ENCODE results near the gene SEMA3G. TPM values are rescaled to one million over a fixed set of nuclear protein-coding genes. Genes with fewer than 3 reads are reported as not detected.

Gene SEMA3G
- total RNA-seq, 1 donor from 2014 or later = 15.3 TPM

- intact Hi-C loops (cut with DNase I) = no loop called here
- DNase-seq (ENCODE audit: low spot score) = no peak
Observed at GRCh38 chr3:52480768-52481715, 36.1 kb upstream of the SEMA3G start.

- intact Hi-C loops (cut with DNase I) = no loop called here
- DNase-seq (ENCODE audit: low spot score) = no peak
Observed at GRCh38 chr3:52479877-52480575, 35.1 kb upstream of the SEMA3G start.

GRCh38 chr3:52479037-52479876 is 34.4 kb upstream of the SEMA3G start:
- no peak for DNase-seq (ENCODE audit: low spot score)
- intact Hi-C loops (cut with DNase I) = no loop called here

DNA sequence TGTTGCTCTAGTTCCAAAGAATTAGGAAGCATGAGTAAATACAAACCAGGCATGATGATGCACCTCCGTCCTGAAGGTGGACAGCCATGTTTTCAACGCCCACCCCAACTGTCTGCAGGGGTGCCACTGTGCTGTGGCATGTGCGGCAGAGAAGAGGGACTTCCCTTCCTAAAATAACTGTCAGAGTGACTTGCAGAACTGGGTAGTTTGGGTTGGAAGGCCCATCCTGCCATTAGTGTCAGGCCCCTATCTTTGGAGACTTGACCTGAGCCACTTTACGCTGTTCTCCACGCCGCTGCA is 32.8 kb upstream of the SEMA3G start:
- DNase-seq (ENCODE audit: low spot score) = no peak
- intact Hi-C loops (cut with DNase I) = no loop called here

DNA sequence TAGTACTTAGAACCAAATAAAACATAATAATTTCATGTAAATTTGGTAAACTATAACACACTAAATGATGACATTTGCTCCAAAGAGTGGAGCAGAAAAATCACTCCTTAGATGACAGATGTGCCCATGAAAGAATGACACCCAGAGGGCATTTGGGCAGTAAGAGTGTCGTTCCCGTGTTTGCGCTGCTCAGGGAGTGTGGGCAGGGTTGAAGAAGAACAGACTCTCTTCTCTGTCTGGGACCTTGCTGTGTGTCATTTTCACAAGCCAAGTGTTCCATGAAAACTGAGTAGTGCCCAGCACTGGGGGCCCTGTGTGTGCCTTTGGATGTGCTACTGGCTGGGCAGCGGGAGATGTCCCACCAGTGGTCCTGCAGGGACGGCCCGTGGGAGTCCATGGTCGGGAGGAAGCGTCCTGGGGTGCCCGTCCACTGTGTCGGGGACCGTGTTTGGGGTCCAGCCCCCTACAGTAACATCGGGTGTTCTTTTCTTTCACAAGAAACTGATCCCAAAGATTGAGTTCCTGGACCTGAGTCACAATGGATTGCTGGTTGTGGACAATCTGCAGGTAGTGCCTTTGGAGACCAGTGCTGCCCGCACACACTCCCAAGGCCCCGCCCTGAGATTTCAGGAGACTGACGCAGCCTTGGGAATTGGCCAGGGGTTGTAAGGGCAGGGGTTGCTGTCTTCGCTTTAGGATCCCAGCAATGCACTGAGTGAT is 32.3 kb upstream of the SEMA3G start:
- intact Hi-C loops (cut with DNase I) = no loop called here
- no peak for DNase-seq (ENCODE audit: low spot score)

DNA sequence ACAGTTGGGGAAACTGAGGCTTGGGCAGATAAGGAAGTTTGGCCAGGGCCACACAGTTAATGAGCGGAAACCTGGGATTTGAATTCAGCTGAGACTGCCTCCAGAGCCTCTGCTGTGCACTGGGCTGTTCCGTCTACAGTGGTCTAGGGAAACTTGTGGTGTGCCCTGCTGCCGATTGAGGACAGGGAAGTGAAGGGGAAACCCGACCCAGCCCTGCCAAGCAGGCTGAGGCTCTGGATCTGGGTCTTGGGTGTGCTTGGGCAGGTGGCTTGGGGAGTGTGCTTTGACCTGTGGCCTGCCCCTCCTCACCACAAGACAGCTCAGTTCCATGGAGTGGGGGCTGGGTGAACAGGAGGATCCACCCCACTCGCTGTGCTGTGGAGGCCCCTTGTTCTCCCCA is 28.1 kb upstream of the SEMA3G start:
- DNase-seq (ENCODE audit: low spot score) = no peak
- intact Hi-C loops (cut with DNase I) = loop anchor here (5.0 kb wide), 2 partner anchors 64 to 209 kb away; partner anchors contain the start of gene UQCC5

GRCh38 chr3:52472239-52473000 is 27.5 kb upstream of the SEMA3G start:
- intact Hi-C loops (cut with DNase I) = loop anchor here (5.0 kb wide), 2 partner anchors 65 to 210 kb away; partner anchors contain the start of gene UQCC5
- no peak for DNase-seq (ENCODE audit: low spot score)

- intact Hi-C loops (cut with DNase I) = loop anchor here (5.0 kb wide), 2 partner anchors 66 to 211 kb away; partner anchors contain the start of gene UQCC5
Observed at GRCh38 chr3:52471371-52472238, 26.7 kb upstream of the SEMA3G start.

DNA sequence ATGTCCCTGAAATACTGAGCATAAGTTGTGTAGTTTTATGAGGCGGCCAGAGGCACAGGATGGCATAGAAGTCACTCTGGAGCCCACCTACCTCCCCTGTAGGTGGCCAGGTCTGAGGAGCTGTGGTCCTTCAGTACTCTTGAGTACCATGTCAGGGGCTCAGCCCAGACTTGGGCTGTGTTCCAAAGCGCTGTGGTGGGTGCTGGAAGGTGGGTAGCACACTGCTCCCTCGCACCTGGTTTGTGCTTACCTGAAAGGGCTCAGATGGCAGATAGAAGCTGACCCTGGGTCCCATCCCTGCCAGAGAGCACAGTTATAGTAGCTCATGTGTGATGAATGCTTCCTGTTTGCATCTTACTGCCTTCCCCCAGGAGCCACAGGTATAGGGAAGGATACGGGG is 26.0 kb upstream of the SEMA3G start:
- DNase-seq (ENCODE audit: low spot score) = no peak
- intact Hi-C loops (cut with DNase I) = loop anchor here (5.0 kb wide), 2 partner anchors 66 to 211 kb away; partner anchors contain the start of gene UQCC5

More at GRCh38 chr3:52471371-52472238, 26.7 kb upstream of the SEMA3G start:
- no peak for DNase-seq (ENCODE audit: low spot score)

DNA sequence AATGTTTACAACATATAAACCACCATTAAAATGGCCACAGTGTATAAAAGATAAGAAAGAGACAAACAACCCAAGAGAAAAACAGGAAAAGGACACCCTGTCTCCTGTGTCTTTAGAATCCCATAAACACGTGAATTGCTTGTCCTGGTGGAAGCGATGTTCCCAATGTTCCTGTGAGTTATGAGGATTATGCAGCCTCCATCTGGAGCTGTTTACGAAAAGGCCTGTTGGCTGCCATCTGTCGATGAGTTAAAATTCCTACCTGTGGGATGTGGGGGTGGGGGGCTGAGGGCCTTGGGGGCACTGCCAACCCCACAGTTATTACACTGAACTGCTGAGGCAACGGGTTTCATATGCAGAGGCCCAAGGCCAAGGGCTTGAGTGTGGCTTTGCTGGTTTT is 24.1 kb upstream of the SEMA3G start:
- no peak for DNase-seq (ENCODE audit: low spot score)
- intact Hi-C loops (cut with DNase I) = no loop called here

DNA sequence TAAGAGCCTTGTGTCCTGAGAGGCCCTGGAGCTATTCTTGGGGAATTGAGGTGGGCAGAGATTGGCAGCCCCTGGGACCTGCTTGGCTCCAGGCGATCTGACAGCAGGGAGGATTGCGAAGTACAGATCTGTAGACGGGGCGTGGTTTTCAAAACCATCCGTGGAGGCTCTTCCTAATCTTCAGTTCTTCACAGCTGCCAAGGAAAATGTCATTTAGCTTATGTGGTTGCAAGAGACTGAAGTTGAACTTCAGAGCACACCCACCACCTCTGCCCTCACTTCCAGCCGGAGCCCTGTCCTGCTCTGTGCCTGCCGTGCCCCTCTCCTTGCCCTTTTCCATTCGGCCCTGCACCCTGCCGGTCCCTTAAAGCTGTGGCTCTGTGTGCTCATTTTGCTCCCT is 23.4 kb upstream of the SEMA3G start:
- intact Hi-C loops (cut with DNase I) = no loop called here
- no peak for DNase-seq (ENCODE audit: low spot score)

- DNase-seq (ENCODE audit: low spot score) = no peak
- intact Hi-C loops (cut with DNase I) = no loop called here
Observed at GRCh38 chr3:52463416-52463815, 18.5 kb upstream of the SEMA3G start.

DNA sequence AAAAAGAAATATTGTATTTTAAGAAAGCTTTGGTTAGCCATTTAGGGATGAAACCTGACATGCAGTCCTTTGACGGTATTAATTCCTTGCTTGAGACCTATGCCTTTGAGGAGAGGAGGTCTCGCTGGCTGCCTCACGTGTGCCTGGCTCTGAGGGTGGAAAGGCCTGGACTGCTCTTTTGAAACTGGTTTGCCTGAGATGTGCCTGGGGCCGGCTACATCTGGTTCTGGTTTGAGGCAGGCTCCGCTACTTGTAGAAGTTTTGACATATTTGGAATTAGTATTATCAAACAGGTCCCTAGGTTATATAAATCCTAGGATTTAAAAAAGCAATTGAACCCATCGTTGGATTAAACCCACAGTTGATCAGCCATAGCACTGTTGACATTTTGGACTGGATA is 17.0 kb upstream of the SEMA3G start:
- DNase-seq (ENCODE audit: low spot score) = no peak
- intact Hi-C loops (cut with DNase I) = no loop called here

DNA sequence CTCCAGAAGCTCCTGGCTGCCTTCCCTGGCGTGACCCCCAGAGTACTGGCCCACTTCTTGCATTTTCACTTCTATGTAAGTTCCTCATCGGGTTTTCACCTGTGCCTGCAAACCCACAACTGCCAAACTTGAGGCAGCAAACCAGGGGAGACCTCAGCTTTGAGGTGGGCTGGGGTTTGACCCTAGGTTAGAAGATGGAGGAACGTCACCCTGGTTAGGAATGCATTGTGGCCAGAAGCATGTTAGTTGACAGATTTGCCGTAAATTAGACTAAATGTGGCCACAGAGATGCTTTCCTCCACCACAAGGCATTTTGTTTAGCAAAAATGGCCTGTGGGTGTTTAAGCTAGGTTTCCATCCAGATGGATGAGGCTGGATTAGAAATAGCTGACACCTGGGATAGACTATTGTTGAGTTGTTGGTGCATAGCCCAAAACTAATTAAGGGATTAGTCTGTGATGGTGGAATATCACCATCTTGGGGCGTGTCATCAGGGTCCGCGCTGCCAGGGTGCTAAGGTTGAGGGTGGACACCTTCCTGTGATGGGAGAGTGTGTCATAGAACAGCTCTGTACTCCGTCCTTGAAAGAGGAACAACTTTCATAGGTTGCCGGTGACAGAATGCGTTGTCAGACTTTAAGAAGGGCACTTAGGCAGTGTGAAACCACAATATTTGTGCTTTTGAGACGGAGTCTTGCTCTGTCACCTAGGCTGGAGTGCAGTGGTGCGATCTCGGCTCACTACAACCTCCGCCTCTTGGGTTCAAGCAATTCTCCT is 14.1 kb upstream of the SEMA3G start:
- intact Hi-C loops (cut with DNase I) = no loop called here

GRCh38 chr3:52458031-52458760 is 13.3 kb upstream of the SEMA3G start:
- no peak for DNase-seq (ENCODE audit: low spot score)
- intact Hi-C loops (cut with DNase I) = no loop called here

More for the DNA sequence above, 14.1 kb upstream of the SEMA3G start:
- no peak for DNase-seq (ENCODE audit: low spot score)

DNA sequence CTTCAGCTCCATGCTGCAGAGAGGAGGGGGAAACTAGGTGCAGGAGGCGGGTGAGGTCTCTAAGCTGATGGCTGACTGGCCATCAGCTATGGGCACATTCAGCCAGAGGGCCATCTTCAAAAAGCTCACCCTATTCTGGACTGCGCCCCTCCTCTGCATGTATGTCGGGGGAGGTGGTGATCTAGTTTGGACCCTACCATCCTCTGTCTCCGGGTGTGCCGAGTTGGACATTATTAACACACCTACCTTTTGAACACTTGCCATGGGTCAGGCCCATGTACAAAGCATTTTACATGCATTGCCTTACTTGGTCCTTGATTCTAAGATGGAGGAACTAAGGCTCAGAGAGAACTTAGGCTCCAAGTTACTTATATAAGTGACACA is 11.9 kb upstream of the SEMA3G start:
- intact Hi-C loops (cut with DNase I) = no loop called here
- no peak for DNase-seq (ENCODE audit: low spot score)

All from cardiac septum (tissue), 1 donor.